ENCODE data around the gene ALDH3B2.
"Not testable (repeated sequence)": the region's sequence is repeated elsewhere in the genome, so short reads cannot be mapped to it uniquely, and the experiment has no call there.

ALDH3B2 gene

DNA sequence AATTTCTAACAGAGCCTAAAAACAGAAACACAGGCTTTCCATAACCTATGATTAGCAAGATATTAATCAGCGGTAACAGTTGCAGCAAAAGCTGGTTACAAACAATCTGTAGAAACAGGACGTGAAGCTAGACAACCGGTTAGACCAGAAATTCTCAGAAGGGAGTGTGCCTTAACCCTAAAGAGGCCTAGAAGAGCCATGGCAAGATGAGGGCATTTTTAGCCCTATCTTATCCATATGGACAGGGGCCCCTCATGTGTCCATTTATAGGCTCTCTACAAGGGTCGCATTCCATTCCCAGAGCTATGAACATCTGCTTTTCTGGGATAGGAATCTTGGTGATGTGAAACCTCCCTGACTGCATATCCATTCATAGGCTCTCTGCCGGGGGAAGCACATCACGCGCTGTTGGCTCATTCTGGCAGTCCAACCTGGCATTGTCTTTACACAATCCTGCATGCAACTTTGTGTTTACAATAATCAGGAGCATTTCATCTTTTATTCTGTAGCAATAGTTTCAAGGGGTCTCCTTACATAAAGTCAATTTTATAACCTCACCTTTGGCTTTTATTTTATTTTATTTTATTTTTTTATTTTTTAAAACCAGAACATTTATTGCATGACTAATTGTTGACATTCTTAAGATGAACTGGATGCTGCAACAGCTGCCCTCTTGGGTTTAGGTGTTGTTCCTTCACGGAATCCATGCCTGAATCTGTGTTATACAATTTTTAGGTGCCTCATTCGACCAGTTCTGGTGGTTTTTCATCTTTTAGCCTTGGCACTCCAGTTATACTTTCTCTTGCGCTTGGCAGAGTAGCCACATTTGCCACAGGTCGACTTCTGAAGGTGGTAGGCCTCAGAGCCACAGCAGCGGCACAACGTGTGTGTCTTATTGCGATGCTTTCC lies 8.0 kb upstream of the ALDH3B2 start:
- DNase-seq = not testable (repeated sequence)

- DNase-seq = no peak
These were observed 6.5 kb upstream of the ALDH3B2 start for GRCh38 chr11:67680696-67681470.

DNA sequence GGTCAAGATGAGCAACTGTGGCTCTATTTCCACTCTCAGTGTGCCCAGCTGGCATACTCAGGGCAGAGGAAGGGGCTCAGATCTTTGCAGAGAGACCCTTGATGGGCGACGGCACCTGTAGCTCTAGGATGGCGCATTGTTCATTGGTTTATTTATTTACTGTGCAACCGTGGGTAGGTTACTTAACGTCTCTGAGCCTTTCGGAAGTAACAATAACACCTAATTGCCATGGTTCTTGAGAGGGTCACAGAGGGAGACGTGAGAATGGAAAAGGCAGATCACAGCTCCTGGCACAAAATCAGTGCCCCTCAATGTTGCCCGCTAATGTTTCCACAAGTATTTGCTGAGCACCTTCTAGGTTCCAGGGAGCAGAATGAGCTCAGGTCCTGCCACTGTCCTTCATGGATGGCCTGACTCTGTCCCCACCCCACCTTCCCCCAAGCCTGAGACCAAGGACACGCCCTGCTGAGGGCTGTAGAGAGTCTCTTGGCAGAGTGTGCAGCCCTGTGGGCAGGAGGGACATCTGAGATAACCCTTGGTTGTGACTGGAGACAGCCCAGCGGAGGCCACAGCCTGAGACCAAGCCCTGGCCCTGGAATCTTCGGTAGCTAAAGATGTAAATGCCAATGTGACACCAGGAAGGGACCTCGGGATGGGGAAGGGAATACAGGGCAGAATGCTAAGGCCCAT lies 780 bp upstream of the ALDH3B2 start:
- no peak for DNase-seq

DNA sequence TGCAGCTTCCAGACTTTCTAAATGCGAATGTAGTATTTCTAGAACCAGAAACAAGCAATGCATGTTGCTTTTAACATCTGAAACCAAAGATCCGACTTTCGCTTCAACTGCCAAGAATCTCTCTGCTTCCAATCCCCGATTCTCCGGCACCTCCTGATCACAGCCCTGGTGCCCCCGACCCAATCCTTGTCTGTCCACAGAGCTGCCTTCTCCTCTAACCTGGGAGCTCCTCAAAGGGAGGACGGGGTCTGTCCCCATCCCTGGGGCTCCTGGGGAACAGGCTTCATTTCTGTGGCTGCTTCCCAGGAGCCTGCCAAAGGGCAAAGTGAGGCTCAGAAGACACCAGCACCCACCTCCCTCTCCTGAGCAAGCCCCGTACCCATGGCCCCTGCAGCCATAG lies 521 bp downstream of the ALDH3B2 start:
- no peak for DNase-seq

GRCh38 chr11:67673358-67673757 lies 1.1 kb downstream of the ALDH3B2 start:
- DNase-seq = no peak

- DNase-seq = no peak
These were observed 3.3 kb downstream of the ALDH3B2 start for GRCh38 chr11:67671211-67671520.

GRCh38 chr11:67670316-67671210 lies 3.9 kb downstream of the ALDH3B2 start:
- no peak for DNase-seq

- DNase-seq = no peak
These were observed 6.3 kb downstream of the ALDH3B2 start for GRCh38 chr11:67668192-67668551.

GRCh38 chr11:67667490-67668191 lies 6.8 kb downstream of the ALDH3B2 start:
- no peak for DNase-seq

GRCh38 chr11:67666676-67667489 lies 7.5 kb downstream of the ALDH3B2 start:
- DNase-seq = no peak

DNA sequence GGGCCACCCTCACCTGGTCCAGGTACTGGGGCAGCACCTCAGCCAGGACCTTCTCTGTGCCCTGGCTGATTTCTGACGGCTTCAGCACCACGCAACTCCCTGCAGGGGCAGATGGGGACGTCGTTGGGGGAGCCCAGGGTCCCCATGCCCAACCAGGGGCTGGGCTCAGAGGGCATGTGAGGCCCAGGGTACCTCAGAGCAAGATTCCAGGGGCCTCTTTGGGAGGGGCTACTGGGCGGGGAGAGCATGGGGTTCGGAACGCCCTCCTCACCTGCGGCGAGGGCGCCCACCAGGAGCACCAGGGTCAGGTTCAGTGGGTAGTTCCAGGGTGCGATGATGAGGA lies 8.1 kb downstream of the ALDH3B2 start:
- no peak for DNase-seq

DNA sequence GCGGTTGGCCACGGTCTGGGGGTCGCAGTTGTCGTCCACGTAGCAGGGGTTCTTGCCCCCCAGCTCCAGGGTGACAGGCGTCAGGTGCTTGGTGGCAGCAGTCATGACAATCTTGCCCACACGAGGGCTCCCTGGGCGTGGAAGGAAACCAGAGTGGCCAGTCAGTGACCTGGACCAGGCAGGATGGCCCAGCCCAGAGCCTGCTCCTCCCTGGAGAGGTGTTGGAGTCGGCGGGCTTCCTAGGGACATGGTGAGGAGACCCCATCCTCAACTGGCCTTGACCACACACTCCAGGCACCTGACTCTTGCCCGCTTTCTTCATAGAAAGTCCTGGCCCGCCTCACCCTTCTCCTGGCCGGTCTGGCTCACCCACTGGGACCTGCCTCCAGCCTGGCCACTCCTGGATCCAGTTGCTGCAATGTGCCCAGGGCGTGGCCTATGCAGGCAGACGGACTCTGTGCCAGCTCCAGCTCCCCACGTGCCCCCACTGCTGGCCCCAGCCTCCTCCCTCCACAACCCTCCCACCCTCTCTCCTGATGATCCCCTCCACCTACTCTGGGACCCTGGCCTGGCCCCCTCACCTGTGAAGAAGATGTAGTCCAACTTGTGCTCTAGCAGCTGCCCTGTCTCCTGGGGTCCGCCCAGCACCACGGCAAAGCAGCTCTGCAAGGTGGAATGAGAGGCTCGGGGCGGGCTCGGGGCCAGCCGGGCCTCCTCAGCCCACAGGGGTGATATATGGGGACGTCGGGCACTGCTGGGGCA lies 8.7 kb downstream of the ALDH3B2 start:
- DNase-seq = no peak

GRCh38 chr11:67664696-67665540 lies 9.5 kb downstream of the ALDH3B2 start:
- no peak for DNase-seq

- DNase-seq = no peak
These were observed 10.2 kb downstream of the ALDH3B2 start for GRCh38 chr11:67664213-67664585.

DNA sequence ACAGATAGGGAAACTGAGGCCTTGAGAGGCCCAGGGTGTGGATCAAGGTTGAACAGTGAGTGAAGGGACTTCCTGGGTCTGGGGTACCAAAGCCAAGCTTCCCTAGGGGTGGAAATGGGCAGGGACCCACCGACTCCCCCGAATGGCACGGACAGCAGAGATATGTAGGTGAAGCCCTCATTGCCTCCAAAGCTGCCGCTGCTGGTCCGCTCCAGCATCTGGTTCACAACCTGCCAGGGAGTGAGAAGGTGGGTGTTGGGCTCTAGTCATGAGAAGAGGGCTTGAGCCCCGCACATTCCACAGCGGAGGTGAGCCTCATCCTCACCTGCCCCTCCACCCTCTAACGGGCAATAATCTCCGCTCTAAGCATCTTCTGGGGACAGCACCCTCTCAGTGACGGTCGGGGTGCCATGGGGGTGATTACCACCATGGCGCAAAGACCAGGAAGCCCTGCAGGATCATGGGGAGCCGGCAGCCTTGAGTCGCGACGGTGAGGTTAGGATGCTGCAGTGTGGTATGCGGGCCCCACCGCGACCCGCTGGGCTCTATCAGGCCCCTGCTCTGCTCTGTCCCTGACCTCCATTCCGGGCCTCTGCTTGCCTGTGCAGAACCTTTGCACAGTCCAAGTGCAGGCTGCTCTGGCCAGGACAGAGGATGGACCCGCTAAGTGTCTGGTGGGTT lies 10.8 kb downstream of the ALDH3B2 start:
- DNase-seq = no peak

GRCh38 chr11:67662835-67663531 lies 11.4 kb downstream of the ALDH3B2 start:
- no peak for DNase-seq

DNA sequence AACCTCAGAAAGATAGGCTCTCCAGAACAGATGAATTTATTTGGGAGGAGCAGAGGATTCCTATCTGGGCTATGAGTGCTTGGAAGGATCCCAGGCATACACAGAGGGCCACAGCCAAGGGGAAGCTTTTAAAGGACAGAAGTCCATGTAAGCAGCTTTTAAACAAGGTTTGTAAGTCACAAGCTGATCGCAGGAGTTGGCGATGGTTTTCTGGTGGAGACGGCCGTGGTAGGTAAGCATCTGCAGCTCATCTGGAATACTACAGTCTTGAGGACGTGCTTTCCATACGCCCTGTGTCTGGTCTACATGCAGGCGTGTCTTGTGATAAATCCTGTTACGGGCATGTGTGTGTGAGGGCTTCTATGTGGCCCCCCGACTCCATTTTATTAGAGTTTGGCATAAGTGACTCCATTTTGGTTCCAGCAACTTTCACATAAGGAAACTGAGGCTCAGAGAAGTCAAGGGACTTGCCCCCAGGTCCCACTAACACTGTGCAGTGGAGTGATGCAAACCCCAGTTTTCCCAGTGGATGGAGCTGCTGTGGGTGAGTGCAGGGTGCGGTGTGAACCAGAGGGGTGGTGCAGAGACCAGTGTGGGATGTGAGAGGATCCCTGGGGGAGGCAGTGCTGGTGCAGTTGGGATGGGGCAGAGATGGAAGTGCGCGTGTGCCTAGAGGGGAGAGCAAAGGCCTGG lies 12.1 kb downstream of the ALDH3B2 start:
- DNase-seq = no peak

DNA sequence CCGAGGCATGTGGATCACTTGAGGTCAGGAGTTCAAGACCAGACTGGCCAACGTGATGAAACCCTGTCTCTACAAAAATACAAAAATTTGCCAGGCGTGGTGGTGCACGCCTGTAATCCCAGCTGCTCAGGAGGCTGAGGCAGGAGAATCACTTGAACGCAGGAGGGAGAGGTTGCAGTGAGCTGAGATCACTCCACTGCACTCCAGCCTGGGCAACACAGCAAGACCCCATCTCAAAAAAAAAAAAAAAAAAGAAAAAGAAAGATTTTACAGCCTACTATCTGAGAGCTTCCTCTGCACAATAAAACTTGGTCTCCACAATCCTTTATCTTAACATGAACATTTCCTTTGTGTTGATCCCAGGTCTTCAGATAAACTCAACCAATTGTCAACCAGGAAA lies 13.7 kb downstream of the ALDH3B2 start:
- not testable (repeated sequence) for DNase-seq
